SK-N-SH (cell line): Measurements from ENCODE around the gene SLC7A7. TPM values are rescaled to one million over a fixed set of nuclear protein-coding genes. Genes with fewer than 3 reads are reported as not detected.

ENCODE experiments used
- CTCF ChIA-PET: fragments of 300-600, 350-600 bp; formaldehyde crosslinking; extraction: SDS; loops from one replicate; lab custom pipeline; 2021; lab: Yijun Ruan, JAX
- POLR2A ChIA-PET: fragments of 350-600 bp; sonication (Branson Sonifier 250); formaldehyde crosslinking; extraction: SDS; loops from one replicate; lab custom pipeline; 2020; ENCODE audit warnings: antibody characterized with exemption, inconsistent platforms; lab: Yijun Ruan, JAX
- DNase-seq: peaks from one replicate; pipeline ENCODE4 v3.0.0; 2012
- H2AFZ ChIP-seq: fragments of 200-600 bp; sonication (generic); 2 replicates; pipeline ENCODE4 v1.8.1; 2016; ENCODE audit warnings: antibody characterized with exemption, mild to moderate bottlenecking, low read depth
- H3F3A ChIP-seq: fragments of 200-600 bp; sonication (generic); replicated peaks from 2 replicates; pipeline ENCODE3; 2016; ENCODE audit warnings: antibody characterized with exemption, mild to moderate bottlenecking; ENCODE audit not compliant: insufficient read depth
- H3K27ac ChIP-seq, 2 experiments: fragments of 200-500 bp in 1 of 2; fragments of 200-600 bp in 1 of 2; sonication (Bioruptor generic) in 1 of 2; sonication (generic), shearing (Covaris generic) in 1 of 2; 2 replicates each; pipeline versions ENCODE4 v1.5.1 to v1.6.1; 2014 to 2016; ENCODE audit warnings: low read depth in 2 of 2, inconsistent platforms in 1 of 2, low read length in 1 of 2, mild to moderate bottlenecking in 1 of 2, mixed read lengths in 1 of 2
- H3K27me3 ChIP-seq: fragments of 200-600 bp; sonication (generic), shearing (Covaris generic); 2 replicates; pipeline ENCODE4 v1.6.1; 2016; ENCODE audit warnings: mixed run types; ENCODE audit not compliant: insufficient read depth
- H3K36me3 ChIP-seq, 2 experiments: fragments of 200-500 bp in 1 of 2; fragments of 200-600 bp in 1 of 2; sonication (Bioruptor generic) in 1 of 2; sonication (generic) in 1 of 2; replicated peaks in 1 of 2; 2 replicates each; pipeline versions ENCODE3 to v1.5.1; 2014 to 2016; ENCODE audit warnings: low read length in 1 of 2, mild to moderate bottlenecking in 1 of 2; ENCODE audit not compliant: insufficient read depth in 2 of 2, control insufficient read depth in 1 of 2
- H3K4me1 ChIP-seq, 2 experiments: fragments of 200-500 bp in 1 of 2; fragments of 200-600 bp in 1 of 2; sonication (Bioruptor generic) in 1 of 2; sonication (generic), shearing (Covaris generic) in 1 of 2; 2 replicates each; pipeline versions ENCODE4 v1.5.1 to v1.6.1; 2014 to 2016; ENCODE audit warnings: low read depth in 1 of 2, low read length in 1 of 2, mixed run types in 1 of 2; ENCODE audit not compliant: insufficient read depth in 2 of 2, control insufficient read depth in 1 of 2
- H3K4me2 ChIP-seq: fragments of 200-600 bp; sonication (generic), shearing (Covaris generic); 2 replicates; pipeline ENCODE4 v1.6.1; 2017; ENCODE audit warnings: mixed run types
- H3K4me3 ChIP-seq, 2 experiments: fragments of 200-500 bp in 1 of 2; fragments of 200-600 bp in 1 of 2; sonication (Bioruptor generic) in 1 of 2; sonication (generic), shearing (Covaris generic) in 1 of 2; 2 replicates each; pipeline versions ENCODE4 v1.5.1 to v1.8.1; 2014 to 2016; ENCODE audit warnings: low read depth in 2 of 2, inconsistent platforms in 1 of 2, low read length in 1 of 2, mild to moderate bottlenecking in 1 of 2, mixed read lengths in 1 of 2, moderate library complexity in 1 of 2
- H3K79me2 ChIP-seq: fragments of 200-600 bp; sonication (generic); 2 replicates; pipeline ENCODE4 v1.8.1; 2017; ENCODE audit warnings: mild to moderate bottlenecking; ENCODE audit not compliant: insufficient read depth
- H3K9ac ChIP-seq: fragments of 200-600 bp; sonication (generic); 2 replicates; pipeline ENCODE4 v1.6.1; 2017; ENCODE audit warnings: mixed run types
- H3K9me2 ChIP-seq: fragments of 200-600 bp; sonication (generic); 2 replicates; pipeline ENCODE4 v1.6.1; 2017; ENCODE audit warnings: mixed run types
- H3K9me3 ChIP-seq: fragments of 200-600 bp; sonication (generic); 2 replicates; pipeline ENCODE4 v1.6.1; 2017; ENCODE audit warnings: mixed run types, mild to moderate bottlenecking, moderate library complexity
- H4K20me1 ChIP-seq: fragments of 200-600 bp; sonication (generic); 2 replicates; pipeline ENCODE4 v1.6.1; 2017; ENCODE audit warnings: mild to moderate bottlenecking, mixed run types; ENCODE audit not compliant: insufficient read depth
- ELF1 ChIP-seq: IDR thresholded peaks from 2 replicates; pipeline ENCODE4 v1.4.0; 2012
- EZH2phosphoT487 ChIP-seq: fragments of 200-600 bp; sonication (generic); IDR thresholded peaks from 2 replicates; pipeline ENCODE4 v1.6.1; 2017; ENCODE audit warnings: low read depth, mixed run types, mild to moderate bottlenecking, antibody characterized with exemption, moderate library complexity, borderline replicate concordance
- FOSL2 ChIP-seq: IDR thresholded peaks from 2 replicates; pipeline ENCODE4 v1.4.0; 2012; ENCODE audit warnings: low read depth, mild to moderate bottlenecking, moderate library complexity, borderline replicate concordance
- FOXJ3 ChIP-seq: sonication (generic); formaldehyde crosslinking; IDR thresholded peaks from 2 replicates; pipeline ENCODE4 v1.5.1; 2020; ENCODE audit warnings: mild to moderate bottlenecking, missing genetic modification reagents
- GABPA ChIP-seq: IDR thresholded peaks from 2 replicates; pipeline ENCODE4 v1.4.0; 2012; ENCODE audit warnings: low read depth, mild to moderate bottlenecking
- GATA2 ChIP-seq: sonication (generic); formaldehyde crosslinking; IDR thresholded peaks from 2 replicates; pipeline ENCODE4 v1.5.0; 2020; ENCODE audit warnings: mild to moderate bottlenecking, missing genetic modification reagents
- NFIC ChIP-seq: IDR thresholded peaks from 2 replicates; pipeline ENCODE4 v1.4.0; 2012; ENCODE audit warnings: borderline replicate concordance
- POLR2AphosphoS5 ChIP-seq: IDR thresholded peaks from 2 replicates; pipeline ENCODE4 v1.6.1; 2012; ENCODE audit warnings: low read depth, low read length
- RAD21 ChIP-seq: IDR thresholded peaks from 2 replicates; pipeline ENCODE4 v1.6.1; 2012; ENCODE audit warnings: mild to moderate bottlenecking, low read length
- SIN3A ChIP-seq: IDR thresholded peaks from 2 replicates; pipeline ENCODE4 v1.6.1; 2012; ENCODE audit warnings: low read depth, mild to moderate bottlenecking, low read length, moderate library complexity, borderline replicate concordance
- SMC3 ChIP-seq: IDR thresholded peaks from 2 replicates; pipeline ENCODE4 v1.6.1; 2012; ENCODE audit warnings: low read depth, low read length, improper control_type of control experiment
- TAF1 ChIP-seq: IDR thresholded peaks from 2 replicates; pipeline ENCODE4 v1.6.1; 2012; ENCODE audit warnings: low read depth, mild to moderate bottlenecking, low read length, moderate library complexity, borderline replicate concordance
- TEAD4 ChIP-seq: IDR thresholded peaks from 2 replicates; pipeline ENCODE4 v1.4.0; 2012; ENCODE audit warnings: mild to moderate bottlenecking, borderline replicate concordance; ENCODE audit not compliant: insufficient read depth
- WGBS: methylation state at CpG from one replicate; pipeline ENCODE4 v1.1.6; 2017; ENCODE audit warnings: low lambda C conversion rate; 5-methylcytosine and 5-hydroxymethylcytosine counted together
- polyA plus RNA-seq, 3 experiments: library from polyadenylated mRNA; depleted of rRNA; stranded (reverse); fragments of >200 nt; gene quantifications; 2 replicates each; pipeline ENCODE4 v1.2.3, GENCODE V29; 2012
- TF ChIP-seq, protein P1 (sequence below): fragments of 200-600 bp; sonication (generic); IDR thresholded peaks from 2 replicates; pipeline ENCODE4 v1.6.1; 2017; ENCODE audit warnings: antibody characterized with exemption, mild to moderate bottlenecking, moderate library complexity
- TF ChIP-seq, protein P2 (sequence below): IDR thresholded peaks from 2 replicates; pipeline ENCODE4 v1.4.0; 2012; ENCODE audit warnings: low read depth, borderline replicate concordance
- TF ChIP-seq, protein P3 (sequence below): fragments of 150-350 bp; IDR thresholded peaks from 2 replicates; pipeline ENCODE4 v1.6.1; 2016; ENCODE audit warnings: mild to moderate bottlenecking, low read depth, low read length

SLC7A7 gene
- polyA plus RNA-seq, 1 of the 3 experiments (the other 2 are of a cell fraction): 0.30 TPM

DNA sequence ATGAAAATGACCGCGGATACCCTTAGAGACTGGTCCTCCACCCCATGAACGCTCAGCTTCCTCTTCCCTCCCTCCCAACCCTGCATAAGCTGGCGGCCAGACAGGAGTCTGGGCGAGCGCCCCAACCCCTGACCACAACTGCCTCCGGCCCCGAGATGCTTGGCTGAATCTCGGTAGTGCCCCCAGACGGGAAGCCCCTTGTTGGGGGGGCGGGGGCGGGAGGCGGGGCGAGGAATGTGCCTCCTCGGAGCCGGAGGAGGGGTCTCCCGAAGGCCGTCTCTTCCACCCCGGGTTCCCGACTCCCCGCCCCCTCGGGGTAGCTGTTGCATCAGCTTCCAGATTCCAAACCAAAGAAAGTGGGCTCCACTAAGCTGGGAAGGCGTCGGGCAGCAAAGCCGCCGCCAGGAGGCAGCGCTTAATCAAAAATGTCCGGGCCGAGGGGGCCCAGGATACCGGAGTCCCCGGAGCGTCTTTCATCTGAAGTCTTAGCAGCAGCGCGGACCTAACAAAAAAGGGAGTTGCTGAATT lies 7.4 kb upstream of the SLC7A7 start:
- H3K79me2 ChIP-seq: no peaks in the 10 kb centered on the region
- peak overlapping the region in 1 of 2 experiments; percentile 44; a peak in 1 of 4 replicates for H3K4me3 ChIP-seq
- H3K27ac ChIP-seq: peak overlapping the region in 1 of 2 experiments; percentile 15; a peak in 1 of 4 replicates
- no peaks in the 10 kb centered on the region for H3K9me2 ChIP-seq
- WGBS: 21% methylated on average over 33 of the region's 34 CpGs
- TF ChIP-seq, protein P1, sequence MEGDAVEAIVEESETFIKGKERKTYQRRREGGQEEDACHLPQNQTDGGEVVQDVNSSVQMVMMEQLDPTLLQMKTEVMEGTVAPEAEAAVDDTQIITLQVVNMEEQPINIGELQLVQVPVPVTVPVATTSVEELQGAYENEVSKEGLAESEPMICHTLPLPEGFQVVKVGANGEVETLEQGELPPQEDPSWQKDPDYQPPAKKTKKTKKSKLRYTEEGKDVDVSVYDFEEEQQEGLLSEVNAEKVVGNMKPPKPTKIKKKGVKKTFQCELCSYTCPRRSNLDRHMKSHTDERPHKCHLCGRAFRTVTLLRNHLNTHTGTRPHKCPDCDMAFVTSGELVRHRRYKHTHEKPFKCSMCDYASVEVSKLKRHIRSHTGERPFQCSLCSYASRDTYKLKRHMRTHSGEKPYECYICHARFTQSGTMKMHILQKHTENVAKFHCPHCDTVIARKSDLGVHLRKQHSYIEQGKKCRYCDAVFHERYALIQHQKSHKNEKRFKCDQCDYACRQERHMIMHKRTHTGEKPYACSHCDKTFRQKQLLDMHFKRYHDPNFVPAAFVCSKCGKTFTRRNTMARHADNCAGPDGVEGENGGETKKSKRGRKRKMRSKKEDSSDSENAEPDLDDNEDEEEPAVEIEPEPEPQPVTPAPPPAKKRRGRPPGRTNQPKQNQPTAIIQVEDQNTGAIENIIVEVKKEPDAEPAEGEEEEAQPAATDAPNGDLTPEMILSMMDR: peak; percentile 84
- peak; percentile 95 for TF ChIP-seq RAD21
- TF ChIP-seq TAF1: peak; percentile 46; the same call in 1 of the 2 replicates
- TF ChIP-seq NFIC: no peak
- TF ChIP-seq EZH2phosphoT487: no peak
- TF ChIP-seq SMC3: peak; percentile 96
- TF ChIP-seq FOSL2: no peak
- ChIA-PET CTCF (interaction anchor here (0.5 to 19.1 kb wide), 39 partner anchors 10 to 298 kb away, joined by 3 to 472 read pairs (median 5); partner anchors contain the start of genes LRP10, MMP14, OXA1L and PRMT5), POLR2A (interaction anchor here (0.9 to 1.3 kb wide), 4 partner anchors 26 to 49 kb away, joined by 3 to 7 read pairs (median 4); partner anchors contain the start of gene LRP10)
- H2AFZ ChIP-seq: peak overlapping the region; percentile 79
- H3K36me3 ChIP-seq: no peaks in the 10 kb centered on the region
- H3K9ac ChIP-seq: no peak overlapping the region; the same call in 1 of the 2 replicates
- H3K27me3 ChIP-seq: no peaks in the 10 kb centered on the region
- H3K9me3 ChIP-seq: no peaks in the 10 kb centered on the region
- no peaks in the 10 kb centered on the region for H3F3A ChIP-seq
- no peaks in the 10 kb centered on the region for H4K20me1 ChIP-seq
- peak overlapping the region; percentile 51 for H3K4me2 ChIP-seq
- peak; percentile 91 for DNase-seq
- peaks cover 8 to 13% of the 10 kb centered on the region in 2 experiments; a peak in 2 of 4 replicates for H3K4me1 ChIP-seq

DNA sequence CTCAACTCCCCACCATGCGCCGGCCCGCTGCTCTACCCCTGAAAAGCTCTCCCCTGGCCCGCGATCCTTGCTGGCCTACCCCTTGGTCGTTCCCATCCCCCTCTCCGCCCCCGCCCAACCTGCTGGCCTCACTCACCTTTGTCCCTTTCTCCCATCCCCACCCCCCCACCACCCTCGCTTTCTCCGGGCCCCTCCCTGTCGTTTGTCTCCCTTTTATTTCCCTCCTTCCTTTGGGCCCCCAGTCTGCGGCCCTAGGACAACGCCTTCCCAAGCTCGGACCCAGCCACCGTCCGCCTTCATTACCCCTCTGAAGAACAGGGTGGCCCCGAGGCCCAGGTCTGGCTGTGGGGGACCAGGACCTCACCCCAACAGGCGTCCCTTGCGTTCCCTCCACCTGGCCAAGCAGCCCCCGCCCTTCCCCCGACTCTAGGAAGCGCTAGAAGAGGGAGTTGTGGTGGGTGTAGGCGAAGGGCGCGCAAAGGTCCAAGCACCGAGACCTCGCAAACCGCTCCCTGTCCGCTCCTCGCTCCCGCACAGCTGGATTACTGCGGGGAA lies 6.9 kb upstream of the SLC7A7 start:
- Histone ChIP-seq H3K27ac (no peak overlapping the region), H3K79me2 (no peaks in the 10 kb centered on the region), H3K9me3 (no peaks in the 10 kb centered on the region), H3K9ac (no peak overlapping the region), H3K4me1 (peaks cover 8 to 13% of the 10 kb centered on the region in 2 experiments; a peak in 2 of 4 replicates), H4K20me1 (no peaks in the 10 kb centered on the region), H3K4me2 (no peak overlapping the region; the same call in 1 of the 2 replicates), H3K36me3 (no peaks in the 10 kb centered on the region), H3K4me3 (no peak overlapping the region), H3K27me3 (no peaks in the 10 kb centered on the region), H3F3A (no peaks in the 10 kb centered on the region), H2AFZ (peak overlapping the region; percentile 79; the same call in 1 of the 2 replicates), H3K9me2 (no peaks in the 10 kb centered on the region)
- POLR2A ChIA-PET: interaction anchor here (1.2 to 1.3 kb wide), 3 partner anchors 26 to 31 kb away, joined by 4 to 7 read pairs (median 4); no protein-coding TSS in a partner anchor
- CTCF ChIA-PET: interaction anchor here (0.5 to 19.1 kb wide), 40 partner anchors 10 to 432 kb away, joined by 3 to 472 read pairs (median 5); partner anchors contain the start of genes LRP10, MMP14, OXA1L and PRMT5
- DNase-seq: no peak
- WGBS: 98% methylated on average over 31 of the region's 32 CpGs
- TF ChIP-seq, protein P2, sequence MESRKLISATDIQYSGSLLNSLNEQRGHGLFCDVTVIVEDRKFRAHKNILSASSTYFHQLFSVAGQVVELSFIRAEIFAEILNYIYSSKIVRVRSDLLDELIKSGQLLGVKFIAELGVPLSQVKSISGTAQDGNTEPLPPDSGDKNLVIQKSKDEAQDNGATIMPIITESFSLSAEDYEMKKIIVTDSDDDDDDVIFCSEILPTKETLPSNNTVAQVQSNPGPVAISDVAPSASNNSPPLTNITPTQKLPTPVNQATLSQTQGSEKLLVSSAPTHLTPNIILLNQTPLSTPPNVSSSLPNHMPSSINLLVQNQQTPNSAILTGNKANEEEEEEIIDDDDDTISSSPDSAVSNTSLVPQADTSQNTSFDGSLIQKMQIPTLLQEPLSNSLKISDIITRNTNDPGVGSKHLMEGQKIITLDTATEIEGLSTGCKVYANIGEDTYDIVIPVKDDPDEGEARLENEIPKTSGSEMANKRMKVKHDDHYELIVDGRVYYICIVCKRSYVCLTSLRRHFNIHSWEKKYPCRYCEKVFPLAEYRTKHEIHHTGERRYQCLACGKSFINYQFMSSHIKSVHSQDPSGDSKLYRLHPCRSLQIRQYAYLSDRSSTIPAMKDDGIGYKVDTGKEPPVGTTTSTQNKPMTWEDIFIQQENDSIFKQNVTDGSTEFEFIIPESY: no peak
- TF ChIP-seq ELF1: no peak
- TF ChIP-seq SIN3A: no peak
- TF ChIP-seq GATA2 (CRISPR knock-in tag): no peak
- no peak for TF ChIP-seq GABPA
- TF ChIP-seq, protein P3, sequence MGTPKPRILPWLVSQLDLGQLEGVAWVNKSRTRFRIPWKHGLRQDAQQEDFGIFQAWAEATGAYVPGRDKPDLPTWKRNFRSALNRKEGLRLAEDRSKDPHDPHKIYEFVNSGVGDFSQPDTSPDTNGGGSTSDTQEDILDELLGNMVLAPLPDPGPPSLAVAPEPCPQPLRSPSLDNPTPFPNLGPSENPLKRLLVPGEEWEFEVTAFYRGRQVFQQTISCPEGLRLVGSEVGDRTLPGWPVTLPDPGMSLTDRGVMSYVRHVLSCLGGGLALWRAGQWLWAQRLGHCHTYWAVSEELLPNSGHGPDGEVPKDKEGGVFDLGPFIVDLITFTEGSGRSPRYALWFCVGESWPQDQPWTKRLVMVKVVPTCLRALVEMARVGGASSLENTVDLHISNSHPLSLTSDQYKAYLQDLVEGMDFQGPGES: no peak
- no peak for TF ChIP-seq POLR2AphosphoS5
- TF ChIP-seq TEAD4: no peak
- TF ChIP-seq FOXJ3 (CRISPR knock-in tag): no peak
